LNCAP (cell line): ENCODE results near the gene EFCAB8.

Experiments
- CTCF ChIP-seq: fragments of 450-650 bp; IDR thresholded peaks from 2 replicates; pipeline ENCODE4 v1.5.1; 2017; ENCODE audit warnings: mild to moderate bottlenecking

EFCAB8 gene

GRCh38 chr20:33005908-33006775, 147.4 kb downstream of the EFCAB8 start:
- no peak for TF ChIP-seq CTCF

GRCh38 chr20:33006776-33007375, 148.2 kb downstream of the EFCAB8 start:
- TF ChIP-seq CTCF = no peak

GRCh38 chr20:33007376-33008335, 148.9 kb downstream of the EFCAB8 start, which contains the start of gene BPIFB2:
TSS of gene BPIFB2 (plus strand) at chr20:33007704. CDS start at chr20:33008575, 871 bp downstream.
- no peak for TF ChIP-seq CTCF

- no peak for TF ChIP-seq CTCF
Observed at GRCh38 chr20:33008336-33009213, 149.9 kb downstream of the EFCAB8 start.

GRCh38 chr20:33009214-33010132, 150.8 kb downstream of the EFCAB8 start:
- no peak for TF ChIP-seq CTCF

GRCh38 chr20:33010133-33010504, 151.4 kb downstream of the EFCAB8 start:
- no peak for TF ChIP-seq CTCF
